HG03025 (cell line): Measurements from ENCODE around the gene DHRS3.
"Not testable (repeated sequence)": the region's sequence is repeated elsewhere in the genome, so short reads cannot be mapped to it uniquely, and the experiment has no call there.

Source experiments
- ATAC-seq: cut with Tn5 transposase; IDR thresholded peaks from one replicate; pipeline ENCODE4 v1.9.1; 2021; ENCODE audit warnings: mild to moderate bottlenecking, moderate library complexity; ENCODE audit not compliant: unreplicated experiment, low FRiP score

The DHRS3 gene

GRCh38 chr1:12542616-12543592 lies 75.1 kb downstream of the DHRS3 start:
- no peak for ATAC-seq

- ATAC-seq: no peak
Measured at GRCh38 chr1:12542138-12542465, 75.9 kb downstream of the DHRS3 start.

- ATAC-seq: no peak
Measured at GRCh38 chr1:12541274-12542137, 76.5 kb downstream of the DHRS3 start.

GRCh38 chr1:12540580-12541273 lies 77.3 kb downstream of the DHRS3 start:
- no peak for ATAC-seq

GRCh38 chr1:12539705-12540579 lies 78.1 kb downstream of the DHRS3 start:
- no peak for ATAC-seq

GRCh38 chr1:12539320-12539704 lies 78.7 kb downstream of the DHRS3 start:
- no peak for ATAC-seq

- not testable (repeated sequence) for ATAC-seq
Measured at GRCh38 chr1:12538536-12538935, 79.5 kb downstream of the DHRS3 start.

- ATAC-seq: no peak
Measured at GRCh38 chr1:12537906-12538461, 80.0 kb downstream of the DHRS3 start.

GRCh38 chr1:12537294-12537693 lies 80.7 kb downstream of the DHRS3 start:
- ATAC-seq: no peak

- no peak for ATAC-seq
Measured at GRCh38 chr1:12536023-12536639, 81.9 kb downstream of the DHRS3 start.

- ATAC-seq: no peak
Measured at GRCh38 chr1:12532405-12533315, 85.3 kb downstream of the DHRS3 start.

GRCh38 chr1:12531179-12531499 lies 86.9 kb downstream of the DHRS3 start:
- ATAC-seq: no peak

GRCh38 chr1:12530462-12531178 lies 87.4 kb downstream of the DHRS3 start:
- no peak for ATAC-seq

GRCh38 chr1:12529640-12530174 lies 88.3 kb downstream of the DHRS3 start:
- no peak for ATAC-seq

- no peak for ATAC-seq
Measured at GRCh38 chr1:12528021-12528852, 89.8 kb downstream of the DHRS3 start.

- no peak for ATAC-seq
Measured at GRCh38 chr1:12527564-12527963, 90.4 kb downstream of the DHRS3 start.
